ENCODE measurements around the gene CDYL.

The CDYL gene

DNA sequence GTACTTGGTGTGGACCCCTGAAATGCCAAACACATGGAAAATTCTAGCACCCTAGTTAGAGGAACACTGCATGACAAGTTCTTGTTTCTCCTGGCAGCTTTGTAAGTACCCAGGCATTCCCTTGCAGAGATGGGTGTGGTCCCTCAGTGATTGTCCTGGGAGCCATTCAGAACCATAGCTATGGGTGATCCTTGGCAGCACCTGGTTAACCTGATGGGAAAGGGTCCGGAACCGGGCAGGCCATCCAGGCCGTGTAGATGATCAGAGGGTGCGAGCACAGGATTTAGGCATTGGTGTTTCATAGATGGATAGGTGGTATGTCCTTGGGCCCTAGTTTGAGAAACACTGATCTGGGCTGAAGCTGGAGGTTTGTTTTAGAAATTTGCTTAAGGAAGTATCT lies 131.9 kb downstream of the CDYL start:
- no peak for DNase-seq (ENCODE audit: low spot score)

DNA sequence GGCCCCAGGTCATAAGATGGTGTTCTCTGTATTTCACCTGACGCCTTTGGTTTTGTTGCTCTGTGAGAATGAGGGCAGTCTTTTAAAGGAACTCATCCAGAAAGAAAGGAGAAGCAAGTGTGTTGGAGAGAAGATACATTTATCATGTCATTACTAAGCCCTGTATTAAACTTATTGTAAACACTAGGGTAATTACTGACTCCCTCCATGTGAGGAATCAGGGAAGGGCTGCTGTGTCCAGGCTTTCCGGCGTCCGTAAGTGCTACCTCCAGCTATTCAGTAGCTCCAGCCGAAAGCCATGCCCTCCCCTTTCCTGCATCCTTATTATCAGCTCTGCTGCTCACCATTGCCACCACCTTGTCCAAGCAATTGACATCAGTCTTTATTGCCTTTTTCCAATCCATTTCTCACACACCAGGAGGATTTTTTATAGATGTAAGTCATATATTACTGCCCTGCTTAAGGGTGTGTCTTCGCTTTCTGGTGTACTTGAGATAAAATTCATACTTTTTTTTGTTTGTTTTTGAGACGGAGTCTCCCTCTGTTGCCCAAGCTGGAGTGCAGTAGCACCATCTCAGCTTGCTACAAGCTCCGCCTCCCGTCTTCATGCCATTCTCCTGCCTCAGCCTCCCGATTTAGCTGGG lies 133.0 kb downstream of the CDYL start:
- DNase-seq (ENCODE audit: low spot score), result no peak

DNA sequence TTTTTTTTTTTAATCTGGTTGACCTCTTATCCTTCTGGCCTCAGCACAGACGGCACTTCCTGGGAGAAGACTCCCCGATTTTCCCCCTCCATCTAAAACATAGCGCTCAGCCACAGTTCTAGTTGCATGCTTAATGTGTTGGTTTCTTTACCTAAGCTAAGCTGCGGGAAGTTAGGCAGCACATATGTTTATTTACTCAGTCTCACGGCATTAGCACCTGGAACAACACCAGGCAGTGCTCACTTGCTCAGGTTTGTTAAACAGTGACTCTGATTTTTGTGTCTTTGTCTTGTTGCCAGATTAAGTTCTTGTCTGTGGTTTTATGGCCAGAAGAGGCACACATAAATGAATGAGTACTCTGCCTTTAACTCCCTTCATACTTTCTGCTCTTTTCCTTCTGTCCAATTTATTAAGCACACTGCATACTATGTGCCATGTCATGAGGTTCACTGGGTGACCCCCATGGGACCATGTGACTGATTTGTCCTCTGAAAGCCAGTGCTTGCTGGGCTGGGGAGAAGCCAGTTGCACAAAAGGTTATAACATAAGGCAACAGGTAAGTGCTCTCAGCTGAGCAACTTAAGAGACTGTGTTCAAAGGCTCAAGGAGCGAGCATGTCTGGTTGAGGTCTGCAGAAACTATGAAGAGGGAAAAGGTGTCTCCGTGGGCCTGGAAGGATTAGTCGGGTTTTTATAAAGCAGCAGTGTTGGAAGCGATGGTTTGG lies 134.0 kb downstream of the CDYL start:
- DNase-seq (ENCODE audit: low spot score), result no peak

DNA sequence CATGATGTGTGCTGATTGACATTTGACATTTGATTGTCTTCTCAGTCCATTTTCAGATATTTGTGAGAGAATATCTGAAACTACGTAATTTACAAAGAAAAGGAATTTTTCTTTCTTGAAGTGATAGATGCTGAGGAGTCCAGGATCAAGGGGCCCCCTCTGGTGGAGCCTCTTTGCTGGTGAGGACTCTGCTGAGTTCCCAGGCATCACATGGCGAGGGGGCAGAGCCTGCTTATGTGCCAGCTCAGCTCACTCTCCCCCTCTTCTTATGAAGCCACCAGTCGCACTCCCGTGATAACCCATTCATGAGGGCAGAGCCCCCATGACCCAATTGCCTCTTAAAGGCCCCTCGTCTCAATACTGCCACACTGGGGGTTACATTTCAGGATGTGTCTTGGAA lies 136.4 kb downstream of the CDYL start:
- DNase-seq (ENCODE audit: low spot score), result no peak

DNA sequence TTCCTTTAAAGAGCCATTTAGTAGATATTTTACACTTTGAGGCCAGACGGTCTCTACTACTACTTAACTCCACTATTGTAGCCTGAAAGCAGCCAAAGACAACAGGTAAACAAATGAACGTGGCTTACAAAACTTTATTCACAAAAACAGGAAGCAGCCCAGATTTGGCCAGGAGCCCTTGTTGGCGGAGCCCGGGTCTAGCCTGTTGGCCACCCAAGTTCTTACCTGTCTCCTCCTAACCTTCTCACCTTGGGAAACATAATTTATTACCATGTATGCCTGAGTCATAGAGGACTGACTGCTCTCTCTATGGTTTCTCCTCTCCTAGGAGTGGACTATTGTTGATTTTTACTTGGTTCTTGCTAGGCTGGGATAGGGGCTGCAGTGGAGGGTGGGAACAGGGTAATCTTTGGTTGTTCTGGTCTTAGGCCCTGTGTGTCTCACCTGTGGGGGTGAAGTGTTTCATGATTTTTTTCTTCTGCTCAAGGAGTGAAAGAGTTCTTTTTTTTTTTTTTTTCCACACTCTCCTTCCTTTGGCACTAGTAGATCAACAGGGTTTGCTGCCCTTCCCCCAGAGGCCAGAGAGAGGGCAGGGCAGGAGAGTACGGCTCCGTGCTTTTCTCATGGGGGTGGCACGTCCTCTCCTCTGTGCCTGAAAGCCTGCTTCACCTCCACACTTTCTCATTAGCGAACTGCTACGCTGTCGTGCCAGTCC lies 137.7 kb downstream of the CDYL start:
- DNase-seq (ENCODE audit: low spot score), result no peak

DNA sequence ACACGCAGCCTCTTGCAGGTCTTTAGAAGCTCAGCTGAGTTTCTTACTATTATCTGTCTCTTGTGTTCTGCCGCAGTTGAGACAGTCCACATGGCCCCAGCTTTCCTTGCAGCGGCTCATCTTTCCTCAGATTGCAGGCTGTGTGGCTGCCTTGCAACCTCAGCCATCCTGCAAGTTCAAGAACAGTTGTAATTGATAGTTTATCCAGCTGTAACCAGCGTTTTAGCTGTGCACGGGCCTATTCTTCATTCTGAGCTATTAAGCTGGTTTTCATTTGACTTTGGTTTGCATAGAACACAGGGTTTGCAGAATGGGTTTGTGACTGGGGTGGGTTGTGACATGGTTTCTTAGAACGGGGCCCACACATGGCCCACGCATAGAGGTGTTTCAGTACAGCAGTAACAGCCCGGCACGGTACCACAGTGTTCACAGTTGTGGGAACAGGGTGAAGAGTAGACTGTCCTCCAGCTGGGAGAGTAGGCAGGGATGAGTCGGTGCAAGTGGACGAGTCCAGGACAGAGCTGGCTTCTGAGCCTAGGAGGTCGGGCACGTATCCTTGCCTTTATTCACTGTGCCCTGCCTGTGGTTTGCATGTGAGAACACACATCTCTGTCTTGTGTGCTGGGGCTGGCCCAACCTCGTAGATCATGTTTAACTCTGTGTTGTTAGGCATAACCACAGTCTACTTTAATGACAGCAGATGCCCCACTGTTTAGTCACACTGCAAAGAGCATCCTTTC lies 138.4 kb downstream of the CDYL start:
- DNase-seq (ENCODE audit: low spot score), result peak; percentile 47

DNA sequence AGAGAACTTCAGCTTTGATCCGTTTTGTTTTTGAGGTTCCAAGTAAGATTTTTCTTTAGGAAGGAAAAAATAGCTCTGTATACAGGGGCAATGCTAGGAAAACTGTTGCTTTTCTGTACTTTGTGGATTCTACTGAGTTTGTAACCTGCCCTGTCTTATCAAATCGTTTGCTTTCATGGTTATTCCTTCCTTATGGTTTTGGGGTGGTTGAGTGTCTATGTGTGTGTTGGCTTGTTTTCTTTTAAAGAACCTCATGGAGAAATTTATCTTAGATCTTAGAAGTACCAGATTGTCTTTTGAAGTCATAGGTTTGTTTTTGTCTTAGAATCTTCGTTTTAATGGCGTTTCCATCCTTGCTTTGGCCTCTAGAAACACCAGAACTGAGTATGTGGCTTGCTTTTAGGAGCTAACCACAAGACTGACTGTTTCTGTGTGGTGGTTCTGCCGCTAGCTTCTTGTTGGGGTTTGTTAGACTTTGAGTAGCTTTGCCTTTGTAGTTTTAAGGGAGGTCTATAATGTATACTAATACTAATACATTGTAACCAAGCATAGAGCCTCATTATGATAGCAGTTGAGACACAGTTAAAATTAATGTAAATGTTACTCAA lies 140.9 kb downstream of the CDYL start:
- DNase-seq (ENCODE audit: low spot score), result no peak

DNA sequence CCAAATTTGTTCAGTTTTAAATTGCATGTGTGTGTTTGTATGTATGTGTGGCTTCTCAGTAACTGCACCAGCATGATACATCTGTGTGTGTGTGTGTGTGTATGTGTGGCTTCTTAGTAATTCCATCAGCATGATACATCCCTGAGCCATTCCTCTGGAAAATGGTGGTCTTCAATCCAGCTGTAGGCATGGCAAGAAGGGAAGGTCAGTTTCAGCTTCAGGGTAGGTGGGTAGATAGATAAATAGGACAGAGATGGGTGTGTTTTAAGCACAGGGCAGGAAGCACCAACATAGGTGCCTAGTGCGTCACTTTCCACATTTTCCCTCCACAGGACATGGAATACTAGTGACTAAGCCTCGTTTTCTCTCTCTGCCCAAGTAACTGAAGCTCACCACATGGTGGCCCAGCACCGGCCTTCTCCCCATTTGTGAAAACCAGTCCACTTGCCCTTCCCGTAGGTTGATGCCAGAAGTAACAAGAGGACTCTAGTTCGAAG lies 144.8 kb downstream of the CDYL start:
- no peak for DNase-seq (ENCODE audit: low spot score)

DNA sequence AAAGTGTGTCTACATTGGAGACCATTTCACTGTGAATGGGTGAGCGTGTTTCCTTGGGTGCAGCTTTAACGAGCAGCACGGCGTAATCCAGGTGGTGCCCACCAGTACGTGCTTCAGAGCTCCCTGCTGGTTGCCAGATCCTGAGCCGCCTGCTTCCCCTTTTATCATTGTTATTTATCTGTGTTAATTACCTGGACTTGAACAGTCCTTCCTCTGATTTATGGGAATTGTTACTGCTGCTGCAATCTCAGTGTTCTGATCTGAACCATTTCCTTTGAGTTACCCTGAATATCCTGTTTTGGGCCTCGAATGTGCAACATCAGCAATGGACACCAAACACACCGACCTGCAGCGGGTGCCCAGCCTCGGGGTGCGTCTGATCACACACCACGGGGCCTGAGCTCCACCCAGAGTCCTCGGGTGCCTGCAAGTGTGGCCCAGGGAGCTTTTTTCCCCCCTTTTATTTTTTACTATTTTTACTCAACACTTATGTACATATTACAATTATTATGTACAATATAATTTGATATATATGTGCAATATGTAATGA lies 146.4 kb downstream of the CDYL start:
- no peak for DNase-seq (ENCODE audit: low spot score)

DNA sequence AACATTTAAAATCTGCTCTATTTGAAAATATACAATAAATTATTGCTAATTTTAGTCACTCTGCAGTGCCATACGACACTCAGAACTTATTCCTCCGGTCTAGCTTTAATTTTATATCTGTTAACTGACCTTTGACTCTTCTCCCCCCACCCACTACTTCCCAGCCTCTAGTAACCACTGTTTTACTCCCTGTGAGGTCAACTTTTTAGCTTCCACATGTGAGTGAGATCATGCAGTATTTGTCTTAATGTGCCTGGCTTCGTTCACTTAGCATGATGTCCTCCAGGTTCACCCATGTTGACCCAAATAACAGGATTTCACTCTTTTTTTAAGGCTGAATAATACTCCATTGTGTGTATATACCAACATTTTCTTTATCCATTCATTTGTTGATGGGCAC lies 146.9 kb downstream of the CDYL start:
- no peak for DNase-seq (ENCODE audit: low spot score)

DNA sequence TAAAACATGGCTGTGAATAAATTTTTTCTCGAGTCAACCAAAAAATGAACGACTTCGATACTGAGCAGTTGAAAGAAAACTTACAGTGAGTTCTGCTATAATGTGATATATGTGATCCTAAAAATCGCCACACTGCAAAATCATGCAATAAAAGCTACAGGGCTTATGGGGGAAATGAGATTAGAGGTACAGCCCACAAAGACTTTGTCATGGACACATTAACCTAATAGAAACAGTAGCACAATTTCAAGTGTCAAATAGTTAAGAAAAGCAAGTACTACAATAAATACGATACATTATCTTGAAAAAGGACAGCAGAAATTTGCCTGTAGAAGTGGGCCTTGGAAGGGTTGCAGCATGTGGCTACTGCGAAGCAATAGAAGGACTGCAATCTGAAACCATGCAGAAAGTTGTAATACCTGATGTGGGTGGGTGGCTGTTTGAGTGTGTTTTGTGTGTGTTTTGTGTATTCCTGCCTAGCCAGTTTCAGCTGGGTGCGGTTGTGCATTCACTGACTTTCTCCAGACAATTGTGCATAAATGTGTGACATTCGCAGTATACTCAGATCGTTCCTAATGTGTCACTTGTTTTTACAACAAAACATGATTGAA lies 148.6 kb downstream of the CDYL start:
- DNase-seq (ENCODE audit: low spot score), result no peak

DNA sequence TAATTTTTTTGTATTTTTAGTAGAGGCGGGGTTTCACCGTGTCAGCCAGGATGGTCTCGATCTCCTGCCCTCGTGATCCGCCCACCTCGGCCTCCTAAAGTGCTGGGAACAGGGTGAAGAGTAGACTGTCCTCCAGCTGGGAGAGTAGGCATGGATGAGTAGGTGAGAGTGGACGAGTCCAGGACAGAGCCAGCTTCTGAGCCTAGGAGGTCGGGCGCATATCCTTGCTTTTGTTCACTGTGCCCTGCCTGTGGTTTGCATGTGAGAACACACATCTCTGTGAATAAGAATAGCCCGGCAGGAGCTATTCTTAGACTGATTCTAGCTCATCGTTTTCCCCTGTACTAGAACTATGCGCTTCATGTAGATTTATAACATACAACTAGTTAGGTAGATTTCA lies 149.4 kb downstream of the CDYL start:
- DNase-seq (ENCODE audit: low spot score), result no peak

DNA sequence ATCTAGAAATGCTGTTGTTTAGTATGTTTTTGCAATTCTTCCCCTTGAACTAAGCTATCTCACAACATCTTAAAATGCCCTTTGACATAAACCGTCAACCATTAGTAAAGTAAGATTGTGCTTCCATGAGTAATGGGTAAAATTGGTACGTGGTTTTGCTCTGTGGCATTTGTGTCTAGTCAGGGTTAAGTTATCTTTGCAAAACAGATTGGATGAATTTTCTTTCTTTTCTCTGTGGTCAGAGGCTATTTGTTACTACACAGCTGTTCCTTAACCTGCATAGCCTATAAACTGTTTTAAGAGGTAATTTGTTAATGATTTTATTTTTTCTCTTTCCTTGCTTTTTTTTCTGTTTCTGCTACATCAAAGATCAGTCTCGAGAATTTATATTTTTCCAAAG lies 152.2 kb downstream of the CDYL start:
- peak; percentile 37 for DNase-seq (ENCODE audit: low spot score)

DNA sequence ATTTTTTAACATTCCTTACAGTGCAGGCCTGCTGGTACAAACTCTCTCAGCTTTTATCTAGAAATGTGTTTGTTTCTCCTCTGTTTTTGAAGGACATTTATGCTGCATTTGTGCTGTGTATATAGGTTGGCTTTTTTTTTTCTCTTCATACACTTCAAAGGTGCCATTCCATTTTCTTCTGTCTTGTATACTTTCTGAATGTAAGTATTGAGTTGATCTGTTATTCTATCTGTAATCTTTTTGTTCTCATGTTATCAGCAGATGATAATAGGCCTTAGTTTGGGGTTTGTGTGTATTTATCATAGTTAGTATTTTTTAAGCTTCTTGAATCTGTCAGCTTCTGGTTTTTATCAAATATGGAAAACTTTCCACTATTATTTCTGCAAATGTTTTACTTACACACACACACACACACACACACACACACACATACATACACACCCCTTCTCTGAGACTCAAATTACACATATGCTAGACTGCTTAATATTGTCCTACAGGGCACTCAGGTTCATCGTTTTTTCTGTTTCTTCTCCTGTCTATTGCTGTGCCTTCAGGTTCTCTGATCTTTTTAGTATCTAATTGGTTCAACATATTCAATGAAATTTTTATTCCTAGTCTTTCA lies 153.0 kb downstream of the CDYL start:
- DNase-seq (ENCODE audit: low spot score), result no peak

DNA sequence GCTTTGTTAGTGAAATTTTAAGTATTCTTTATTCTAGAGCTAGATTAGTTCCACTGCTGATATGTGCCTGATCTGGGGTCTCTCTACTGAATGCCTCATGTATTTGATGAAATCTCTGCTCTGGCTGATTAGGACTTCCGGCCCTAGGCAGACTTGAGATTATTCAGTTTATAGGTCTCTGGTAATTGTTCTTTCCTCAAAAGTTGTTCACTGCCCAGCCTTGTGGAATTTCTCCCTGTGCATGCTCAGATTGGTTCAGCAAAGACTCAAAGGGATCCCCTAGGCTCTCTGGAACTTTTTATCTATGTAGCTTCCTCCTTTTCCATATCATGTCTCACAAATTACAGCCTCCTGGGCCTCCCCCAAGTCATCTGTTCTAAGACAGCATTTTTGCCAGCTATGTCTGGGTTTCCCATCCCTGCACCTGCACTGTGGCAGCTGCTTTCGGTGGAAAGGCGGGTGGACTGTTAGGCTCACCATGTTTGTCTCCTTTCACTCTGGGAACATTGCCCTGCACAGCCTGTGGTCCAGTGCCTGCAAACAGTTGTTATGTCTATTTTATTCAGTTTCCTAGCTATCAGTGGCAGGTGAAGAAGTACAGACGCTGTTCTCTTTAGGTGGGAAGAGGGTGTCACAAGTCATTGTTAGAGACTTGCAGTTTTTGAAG lies 154.0 kb downstream of the CDYL start:
- DNase-seq (ENCODE audit: low spot score), result no peak

DNA sequence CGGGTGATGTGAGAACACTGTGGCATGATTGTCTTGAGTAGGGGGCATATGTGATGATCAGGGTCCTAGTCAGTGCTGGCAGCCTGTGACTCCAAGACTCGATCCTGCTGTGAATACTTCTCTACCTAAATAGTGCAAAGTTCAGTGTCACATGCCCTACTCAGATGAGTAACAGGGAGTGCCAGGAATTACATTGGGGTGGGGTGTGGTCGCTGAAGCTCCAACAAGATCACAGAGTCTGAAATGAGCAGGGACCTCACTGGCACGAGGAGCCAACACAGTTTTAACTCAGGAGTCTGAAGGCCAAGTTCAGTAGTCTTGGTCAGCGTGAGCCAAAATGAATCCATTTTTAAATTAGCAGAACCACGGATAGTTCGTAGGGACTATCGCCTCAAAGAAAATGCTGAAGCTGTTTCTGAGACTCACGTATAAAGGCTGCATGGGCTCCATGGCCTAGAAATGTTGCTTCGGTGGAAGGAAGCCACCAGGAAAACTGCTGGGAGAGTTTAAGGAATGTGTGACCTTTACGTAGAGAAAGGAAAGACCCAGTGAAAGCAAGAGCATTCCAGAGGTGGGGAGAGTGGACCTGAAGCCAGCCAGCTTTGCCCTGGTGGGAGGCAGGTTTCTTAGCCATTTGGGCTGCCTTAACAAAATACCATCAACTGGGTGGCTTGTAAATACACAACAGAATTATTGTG lies 155.5 kb downstream of the CDYL start:
- no peak for DNase-seq (ENCODE audit: low spot score)

DNA sequence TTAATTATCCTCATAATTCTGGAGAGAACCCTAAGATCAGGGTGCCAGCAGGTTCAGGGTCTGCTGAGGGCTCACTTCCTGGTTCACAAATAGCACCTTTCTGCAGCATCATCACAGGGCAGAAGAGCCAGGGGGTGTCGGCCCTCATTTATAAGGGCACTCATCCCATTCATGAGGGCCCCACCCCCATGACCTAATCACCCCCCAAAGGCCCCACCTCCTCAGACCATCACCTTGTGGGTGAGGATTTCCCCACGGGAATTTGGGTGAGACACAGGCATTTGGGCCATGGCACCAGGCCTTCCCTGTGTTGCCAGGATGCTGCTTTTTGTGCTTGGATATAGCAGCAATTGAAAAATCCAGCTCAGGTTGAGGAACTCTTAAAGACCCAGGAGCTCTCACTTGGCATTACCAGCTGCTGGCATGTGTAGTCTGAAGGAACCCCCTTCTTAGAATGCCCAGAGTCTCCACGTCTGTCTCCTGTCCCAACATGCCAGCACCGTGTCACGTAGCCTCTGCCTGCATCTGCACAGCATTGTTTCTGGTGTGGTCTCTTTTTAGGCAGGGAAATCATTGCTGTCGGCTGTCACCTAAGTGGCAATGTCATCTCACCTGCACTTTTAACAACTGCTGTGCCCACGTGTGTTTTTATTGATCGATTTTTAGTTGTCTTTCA lies 156.2 kb downstream of the CDYL start:
- DNase-seq (ENCODE audit: low spot score), result no peak

DNA sequence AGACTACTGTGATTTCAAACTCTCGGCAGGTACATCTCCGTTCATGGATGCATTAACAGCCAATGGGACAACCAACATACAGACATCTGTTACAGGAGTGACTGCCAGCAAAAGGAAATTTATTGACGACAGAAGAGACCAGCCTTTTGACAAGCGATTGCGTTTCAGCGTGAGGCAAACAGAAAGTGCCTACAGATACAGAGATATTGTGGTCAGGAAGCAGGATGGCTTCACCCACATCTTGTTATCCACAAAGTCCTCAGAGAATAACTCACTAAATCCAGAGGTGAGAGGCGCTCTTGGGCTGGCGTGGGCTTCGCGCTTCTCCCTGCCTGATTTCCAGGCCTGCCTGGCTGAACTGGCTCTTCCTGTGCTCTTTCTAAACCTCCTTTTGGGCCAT lies 159.3 kb downstream of the CDYL start:
- DNase-seq (ENCODE audit: low spot score), result no peak

All from GM03348 (cell line).